HL-60 (cell line): ENCODE measurements around the gene TRABD2B.

Experiments used
- DNase-seq, 2 experiments: peaks; one replicate each; pipeline ENCODE4 v3.0.0-alpha.2; 2010 to 2020; ENCODE audit warnings: low read depth in 1 of 2, low spot score in 1 of 2
- H3K27ac ChIP-seq: fragments of 250-450 bp; sonication (Bioruptor Pico); replicated peaks from 2 replicates; pipeline ENCODE4 v1.5.1; 2020; ENCODE audit warnings: mild to moderate bottlenecking, moderate library complexity
- H3K27me3 ChIP-seq: fragments of 250-450 bp; sonication (Bioruptor Pico); 2 replicates; pipeline ENCODE4 v1.5.1; 2021; ENCODE audit warnings: mild to moderate bottlenecking, moderate library complexity; ENCODE audit not compliant: insufficient read depth, poor library complexity, severe bottlenecking
- H3K4me3 ChIP-seq: replicated peaks from 2 replicates; pipeline ENCODE4 v1.5.1; 2011; ENCODE audit warnings: mild to moderate bottlenecking, control low read depth, low read length; ENCODE audit not compliant: insufficient read depth
- CTCF ChIP-seq: IDR thresholded peaks from one replicate; pipeline ENCODE4 v1.5.1; 2011; ENCODE audit warnings: low read length, control low read depth, inconsistent platforms; ENCODE audit not compliant: insufficient read depth
- GABPA ChIP-seq: IDR thresholded peaks from 2 replicates; pipeline ENCODE4 v1.6.1; 2012; ENCODE audit warnings: low read depth
- POLR2AphosphoS5 ChIP-seq: IDR thresholded peaks from 2 replicates; pipeline ENCODE4 v1.6.1; 2012; ENCODE audit warnings: low read depth
- SPI1 ChIP-seq: IDR thresholded peaks from 2 replicates; pipeline ENCODE4 v1.6.1; 2012; ENCODE audit warnings: low read depth, mild to moderate bottlenecking, borderline replicate concordance
- TF ChIP-seq, protein P1 (sequence below): IDR thresholded peaks from 2 replicates; pipeline ENCODE4 v1.6.1; 2012; ENCODE audit warnings: low read depth; ENCODE audit not compliant: insufficient replicate concordance

Gene TRABD2B

GRCh38 chr1:47731730-47732129 is 265.5 kb downstream of the TRABD2B start:
- Histone ChIP-seq H3K4me3 (no peak overlapping the region), H3K27ac (no peak overlapping the region), H3K27me3 (peaks cover 2% of the 10 kb centered on the region)
- TF ChIP-seq SPI1 (no peak), GABPA (no peak), POLR2AphosphoS5 (no peak)
- no peak for DNase-seq

GRCh38 chr1:47729685-47730084 is 267.5 kb downstream of the TRABD2B start:
- DNase-seq, result no peak
- H3K4me3 ChIP-seq, result no peak overlapping the region
- no peak overlapping the region for H3K27ac ChIP-seq
- peaks cover 14% of the 10 kb centered on the region for H3K27me3 ChIP-seq
- TF ChIP-seq POLR2AphosphoS5 (no peak), SPI1 (no peak), GABPA (no peak), CTCF (no peak)
- TF ChIP-seq, protein P1, sequence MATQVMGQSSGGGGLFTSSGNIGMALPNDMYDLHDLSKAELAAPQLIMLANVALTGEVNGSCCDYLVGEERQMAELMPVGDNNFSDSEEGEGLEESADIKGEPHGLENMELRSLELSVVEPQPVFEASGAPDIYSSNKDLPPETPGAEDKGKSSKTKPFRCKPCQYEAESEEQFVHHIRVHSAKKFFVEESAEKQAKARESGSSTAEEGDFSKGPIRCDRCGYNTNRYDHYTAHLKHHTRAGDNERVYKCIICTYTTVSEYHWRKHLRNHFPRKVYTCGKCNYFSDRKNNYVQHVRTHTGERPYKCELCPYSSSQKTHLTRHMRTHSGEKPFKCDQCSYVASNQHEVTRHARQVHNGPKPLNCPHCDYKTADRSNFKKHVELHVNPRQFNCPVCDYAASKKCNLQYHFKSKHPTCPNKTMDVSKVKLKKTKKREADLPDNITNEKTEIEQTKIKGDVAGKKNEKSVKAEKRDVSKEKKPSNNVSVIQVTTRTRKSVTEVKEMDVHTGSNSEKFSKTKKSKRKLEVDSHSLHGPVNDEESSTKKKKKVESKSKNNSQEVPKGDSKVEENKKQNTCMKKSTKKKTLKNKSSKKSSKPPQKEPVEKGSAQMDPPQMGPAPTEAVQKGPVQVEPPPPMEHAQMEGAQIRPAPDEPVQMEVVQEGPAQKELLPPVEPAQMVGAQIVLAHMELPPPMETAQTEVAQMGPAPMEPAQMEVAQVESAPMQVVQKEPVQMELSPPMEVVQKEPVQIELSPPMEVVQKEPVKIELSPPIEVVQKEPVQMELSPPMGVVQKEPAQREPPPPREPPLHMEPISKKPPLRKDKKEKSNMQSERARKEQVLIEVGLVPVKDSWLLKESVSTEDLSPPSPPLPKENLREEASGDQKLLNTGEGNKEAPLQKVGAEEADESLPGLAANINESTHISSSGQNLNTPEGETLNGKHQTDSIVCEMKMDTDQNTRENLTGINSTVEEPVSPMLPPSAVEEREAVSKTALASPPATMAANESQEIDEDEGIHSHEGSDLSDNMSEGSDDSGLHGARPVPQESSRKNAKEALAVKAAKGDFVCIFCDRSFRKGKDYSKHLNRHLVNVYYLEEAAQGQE, result no peak

DNA sequence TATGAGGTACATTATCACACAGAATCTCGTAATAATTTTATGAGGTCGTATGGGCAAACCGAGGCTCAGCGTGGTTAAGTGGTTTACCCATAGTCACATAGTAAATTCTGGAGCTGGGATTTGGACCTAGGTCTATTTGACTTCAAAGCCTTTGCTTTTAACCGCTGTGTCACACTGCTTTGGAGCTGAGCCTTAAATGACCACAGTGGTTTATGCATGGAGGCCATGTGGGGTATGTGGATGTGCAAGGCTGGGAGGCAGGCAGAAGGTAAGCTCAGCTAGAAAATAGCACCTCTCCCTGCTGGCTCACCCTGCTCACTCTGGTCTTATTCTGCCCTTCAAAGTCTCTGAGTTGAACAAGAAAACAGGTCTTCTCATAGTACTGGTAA is 269.5 kb downstream of the TRABD2B start:
- Histone ChIP-seq H3K4me3 (no peak overlapping the region), H3K27me3 (peaks cover 18% of the 10 kb centered on the region), H3K27ac (no peak overlapping the region)
- DNase-seq, result no peak
- TF ChIP-seq SPI1 (no peak), CTCF (no peak), POLR2AphosphoS5 (no peak)
- TF ChIP-seq, protein P1, result no peak

DNA sequence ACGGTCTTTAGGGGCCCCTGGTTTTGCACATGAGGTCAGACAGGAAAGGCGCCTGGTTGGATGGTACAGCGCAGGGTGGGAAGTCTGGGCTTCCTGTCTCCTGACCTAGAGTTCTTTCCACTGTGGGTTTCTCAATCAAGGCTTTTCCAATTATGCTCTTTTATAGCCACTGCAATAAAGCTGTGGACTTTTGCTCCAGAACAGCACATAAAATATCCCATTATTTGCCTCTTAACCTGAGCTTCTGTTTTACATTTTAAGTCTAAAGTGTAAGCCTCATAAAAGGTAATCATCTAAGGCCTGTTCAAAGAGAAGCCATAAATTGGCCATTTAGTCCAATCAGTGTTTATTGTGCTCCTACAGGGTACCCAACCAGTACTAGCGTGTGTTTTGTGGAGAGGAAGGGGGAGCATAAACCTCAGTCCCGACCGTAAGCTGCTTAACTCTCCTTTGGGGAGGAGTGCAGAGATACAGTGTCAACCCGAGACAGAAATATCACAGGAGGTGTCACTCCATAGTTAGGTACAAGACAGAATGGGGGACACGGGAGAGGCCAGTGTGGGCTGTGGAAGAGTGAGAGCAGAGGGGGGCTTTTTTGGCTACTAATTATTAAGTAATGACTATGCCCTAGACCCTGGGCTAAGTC is 270.0 kb downstream of the TRABD2B start:
- TF ChIP-seq SPI1, result no peak
- no peak for TF ChIP-seq POLR2AphosphoS5
- TF ChIP-seq, protein P1, result no peak
- no peak for TF ChIP-seq CTCF
- TF ChIP-seq GABPA, result no peak
- DNase-seq, result no peak
- H3K27ac ChIP-seq, result no peak overlapping the region
- no peak overlapping the region for H3K4me3 ChIP-seq
- peaks cover 18% of the 10 kb centered on the region for H3K27me3 ChIP-seq
